Adrenal gland (tissue), 12 donors: Measurements from ENCODE around the gene FCRL2. TPM values are rescaled to one million over a fixed set of nuclear protein-coding genes. Genes with fewer than 3 reads are reported as not detected.

ENCODE experiments used
- DNase-seq, 7 donors: peaks; one replicate each; pipeline ENCODE4 v3.0.0-alpha.2; 2019 to 2020
- H3K27ac ChIP-seq, 5 donors: fragments of 200-600 bp; sonication (generic) in 4 of 5; 1 replicate in 3 of 5; 2 replicates in 2 of 5; pipeline versions ENCODE4 v1.5.1 to v1.8.0; 2016 to 2020; ENCODE audit warnings: mild to moderate bottlenecking in 1 of 5
- H3K27me3 ChIP-seq: fragments of 200-600 bp; 2 replicates; pipeline ENCODE4 v1.8.0; 2021
- H3K36me3 ChIP-seq, 2 donors: fragments of 200-600 bp; replicated peaks in 1 of 2; 1 replicate in 1 of 2; 2 replicates in 1 of 2; pipeline versions ENCODE4 v1.5.1 to v1.8.0; 2018 to 2022
- H3K4me1 ChIP-seq, 2 donors: fragments of 200-600 bp; replicated peaks in 1 of 2; 1 replicate in 1 of 2; 2 replicates in 1 of 2; pipeline versions ENCODE4 v1.5.1 to v1.8.0; 2018 to 2021
- H3K4me3 ChIP-seq, 4 donors: fragments of 200-600 bp; sonication (generic) in 3 of 4; one replicate each; pipeline ENCODE4 v1.5.1; 2016 to 2018
- H3K9me3 ChIP-seq, 3 donors: fragments of 200-600 bp; sonication (generic) in 1 of 3; replicated peaks in 1 of 3; 1 replicate in 2 of 3; 2 replicates in 1 of 3; pipeline versions ENCODE4 v1.5.1 to v1.8.0; 2016 to 2021
- POLR2A ChIP-seq, 2 donors: fragments of 450-650 bp; IDR thresholded peaks; one replicate each; pipeline ENCODE4 v1.6.1; 2017; ENCODE audit warnings: antibody characterized with exemption in 2 of 2, mild to moderate bottlenecking in 2 of 2, moderate library complexity in 1 of 2
- WGBS, 4 donors: extraction: QIAGEN DNeasy Blood & Tissue Kit in 2 of 4; methylation state at CpG; one replicate each; pipeline versions ENCODE4 v1.1.5 to v1.1.7; 2013 to 2017; 5-methylcytosine and 5-hydroxymethylcytosine counted together
- intact Hi-C, 2 donors: fragments of 100-400 bp; cut with DNase I; formaldehyde crosslinking; loops; one replicate each; pipeline versions ENCODE4 v1.14.1 to v1.15.0; 2022 to 2023
- polyA plus RNA-seq, 3 donors: library from polyadenylated mRNA; stranded (reverse); fragments of 200-250 nt in 2 of 3; fragments of 350-450 nt in 1 of 3; fragmentation: Illumina TruSeq in 1 of 3; extraction: RNeasy Lipid Tissue Mini Kit (QIAGEN cat#74804) in 1 of 3; gene quantifications; one replicate each; pipeline ENCODE4 v1.2.3, GENCODE V29; 2013 to 2014
- total RNA-seq, 9 donors: library from RNA; depleted of rRNA in 4 of 9; stranded (reverse); fragments of >200 nt in 4 of 9; fragments of 120-200 nt in 1 of 9; fragmentation: NEBNext Ultra II Directional in 1 of 9; extraction: Animal tissue kit (Norgen Biotek cat#: 25700) in 1 of 9; gene quantifications; one replicate each; pipeline versions ENCODE4 v1.1.0 to v1.2.4, GENCODE V29; 2013 to 2023
- TF ChIP-seq, protein P1 (sequence below), 6 experiments: fragments of 450-650 bp in 4 of 6; fragments of 200-600 bp in 2 of 6; sonication (generic) in 1 of 6; IDR thresholded peaks; 1 replicate in 5 of 6; 2 replicates in 1 of 6; pipeline versions ENCODE4 v1.5.1 to v1.8.0; 2016 to 2021; ENCODE audit warnings: antibody characterized with exemption in 6 of 6, mild to moderate bottlenecking in 2 of 6, moderate library complexity in 1 of 6
- donor health status: healthy with polysubstance abuse.
- donor health status: Bipolar disorder and iron deficiency.
- donor health status: DM: yes; HTN: yes; CAD: no.
- donor health status: DM: no; HTN: no; CAD: no.
- donor health status: DM: no; HTN: no; CAD: no.
- donor health status: DM: yes; HTN: yes; CAD: no.

FCRL2 gene
- total and polyA plus RNA-seq, 12 donors = 0.03 to 0.15 (median 0.08) TPM; not detected in 9

DNA sequence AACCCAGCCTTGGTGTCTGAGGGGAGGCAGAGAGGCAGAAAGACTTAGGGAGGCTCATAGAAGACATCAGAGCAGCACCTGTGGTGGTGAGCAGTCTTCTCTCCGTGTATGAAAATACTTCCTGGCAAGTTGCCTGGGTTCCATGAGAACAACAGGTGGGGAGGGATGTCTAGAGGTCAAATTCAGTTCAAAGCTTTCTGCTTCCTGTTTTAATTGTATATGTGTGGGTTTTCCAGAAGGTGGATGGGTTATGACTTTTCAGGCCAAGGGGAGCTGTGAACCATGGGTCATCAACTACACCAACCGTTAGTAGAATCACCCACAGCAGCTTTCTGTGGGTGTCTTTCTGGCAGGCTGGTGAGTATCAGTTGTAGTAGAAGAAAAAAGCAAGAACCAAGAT, 4.1 kb upstream of the FCRL2 start:
- Histone ChIP-seq H3K27ac (no peak overlapping the region), H3K4me3 (no peak overlapping the region), H3K36me3 (no peaks in the 10 kb centered on the region), H3K9me3 (no peaks in the 10 kb centered on the region), H3K4me1 (no peaks in the 10 kb centered on the region), H3K27me3 (no peaks in the 10 kb centered on the region)
- intact Hi-C loops = no loop called here
- 45 to 66% (median 51%) methylated on average over 2 of the region's 2 CpGs for WGBS, 4 donors
- TF ChIP-seq POLR2A (IDR thresholded peaks at IDR 0.05) = no peak
- TF ChIP-seq, protein P1, sequence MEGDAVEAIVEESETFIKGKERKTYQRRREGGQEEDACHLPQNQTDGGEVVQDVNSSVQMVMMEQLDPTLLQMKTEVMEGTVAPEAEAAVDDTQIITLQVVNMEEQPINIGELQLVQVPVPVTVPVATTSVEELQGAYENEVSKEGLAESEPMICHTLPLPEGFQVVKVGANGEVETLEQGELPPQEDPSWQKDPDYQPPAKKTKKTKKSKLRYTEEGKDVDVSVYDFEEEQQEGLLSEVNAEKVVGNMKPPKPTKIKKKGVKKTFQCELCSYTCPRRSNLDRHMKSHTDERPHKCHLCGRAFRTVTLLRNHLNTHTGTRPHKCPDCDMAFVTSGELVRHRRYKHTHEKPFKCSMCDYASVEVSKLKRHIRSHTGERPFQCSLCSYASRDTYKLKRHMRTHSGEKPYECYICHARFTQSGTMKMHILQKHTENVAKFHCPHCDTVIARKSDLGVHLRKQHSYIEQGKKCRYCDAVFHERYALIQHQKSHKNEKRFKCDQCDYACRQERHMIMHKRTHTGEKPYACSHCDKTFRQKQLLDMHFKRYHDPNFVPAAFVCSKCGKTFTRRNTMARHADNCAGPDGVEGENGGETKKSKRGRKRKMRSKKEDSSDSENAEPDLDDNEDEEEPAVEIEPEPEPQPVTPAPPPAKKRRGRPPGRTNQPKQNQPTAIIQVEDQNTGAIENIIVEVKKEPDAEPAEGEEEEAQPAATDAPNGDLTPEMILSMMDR (IDR thresholded peaks at IDR 0.05) = no peak
- no peak for DNase-seq

DNA sequence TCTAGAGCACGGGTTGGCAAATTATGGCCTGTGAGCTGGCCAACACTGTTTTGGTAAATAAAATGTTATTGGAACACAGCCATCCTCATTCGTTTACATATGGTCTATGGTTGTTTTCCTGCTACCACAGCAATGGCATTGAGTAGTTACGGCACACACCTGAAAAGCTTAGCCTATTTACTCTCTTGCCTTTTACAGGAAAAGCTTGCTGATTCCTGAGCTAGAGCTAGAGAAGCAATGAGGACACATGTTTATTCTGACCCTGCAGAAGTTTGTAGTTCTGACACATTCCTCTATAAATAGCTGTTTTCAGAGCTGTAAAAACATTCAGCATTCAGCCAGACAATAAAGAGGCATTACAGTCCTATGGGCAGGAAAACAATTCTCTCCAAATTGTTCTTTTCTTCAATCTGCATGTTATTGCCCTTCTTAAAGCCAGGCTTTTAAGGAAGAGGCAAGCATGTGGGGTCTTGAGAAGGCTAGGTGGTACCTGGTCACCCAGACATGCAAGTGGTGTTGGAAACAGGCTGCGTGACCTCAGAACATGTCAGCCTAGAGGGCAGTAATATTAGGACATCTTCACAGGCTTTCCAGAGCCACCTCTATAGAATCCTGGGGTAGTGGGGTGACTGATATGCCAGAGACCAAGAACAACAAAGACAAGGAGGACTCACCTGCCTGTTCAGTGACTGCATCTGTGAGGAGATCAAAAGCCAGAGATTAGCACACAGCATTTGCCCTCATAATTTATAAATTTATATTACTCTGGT, 1.6 kb downstream of the FCRL2 start:
- Histone ChIP-seq H3K27ac (no peak overlapping the region), H3K27me3 (no peaks in the 10 kb centered on the region), H3K4me1 (no peaks in the 10 kb centered on the region), H3K36me3 (no peaks in the 10 kb centered on the region), H3K4me3 (no peak overlapping the region), H3K9me3 (no peaks in the 10 kb centered on the region)
- no peak for DNase-seq
- 75 to 79% (median 77%) methylated on average over 4 of the region's 4 CpGs for WGBS, 4 donors
- no peak for TF ChIP-seq POLR2A (IDR thresholded peaks at IDR 0.05)
- TF ChIP-seq, protein P1 (IDR thresholded peaks at IDR 0.05) = no peak
- intact Hi-C loops = no loop called here

DNA sequence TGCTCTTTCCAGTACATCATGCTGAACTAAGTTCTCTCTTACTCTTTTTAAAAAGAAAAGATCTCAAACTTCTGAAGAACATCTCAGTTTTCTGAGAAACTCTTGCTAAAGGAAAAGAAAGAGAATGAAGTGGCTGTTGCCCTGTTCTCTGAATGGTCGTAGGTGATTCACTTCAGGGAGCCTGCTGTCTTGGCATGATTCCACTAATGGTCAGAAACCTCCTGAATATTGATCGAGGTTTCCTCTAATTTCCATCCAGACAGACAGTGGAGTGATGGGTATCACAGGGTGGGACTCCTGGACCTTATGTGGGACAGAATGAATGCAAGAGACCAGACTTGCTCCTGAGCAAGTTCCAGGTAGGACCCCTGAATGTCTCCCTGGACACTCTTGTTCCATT, 2.5 kb downstream of the FCRL2 start:
- no peaks in the 10 kb centered on the region for H3K4me1 ChIP-seq
- DNase-seq = no peak
- TF ChIP-seq, protein P1 (IDR thresholded peaks at IDR 0.05) = no peak
- H3K9me3 ChIP-seq = no peaks in the 10 kb centered on the region
- no peaks in the 10 kb centered on the region for H3K36me3 ChIP-seq
- intact Hi-C loops = no loop called here
- H3K27me3 ChIP-seq = no peaks in the 10 kb centered on the region
- H3K27ac ChIP-seq = no peak overlapping the region
- no peak overlapping the region for H3K4me3 ChIP-seq
- WGBS, 4 donors = 18 to 58% (median 55%) methylated on average over 2 of the region's 2 CpGs

GRCh38 chr1:157773493-157774350, 3.2 kb downstream of the FCRL2 start:
- Histone ChIP-seq H3K9me3 (no peaks in the 10 kb centered on the region), H3K4me3 (no peak overlapping the region), H3K27me3 (no peaks in the 10 kb centered on the region), H3K36me3 (no peaks in the 10 kb centered on the region), H3K27ac (no peak overlapping the region), H3K4me1 (no peaks in the 10 kb centered on the region)
- intact Hi-C loops = no loop called here
- TF ChIP-seq POLR2A (IDR thresholded peaks at IDR 0.05) = no peak
- TF ChIP-seq, protein P1 (IDR thresholded peaks at IDR 0.05) = no peak
- 19 to 37% (median 28%) methylated on average over 1 of the region's 1 CpG for WGBS, 4 donors
- DNase-seq = no peak
